GM12873 (cell line): ENCODE measurements around the gene DLG2.

Experiments used
- TF ChIP-seq, protein P1 (sequence below): IDR thresholded peaks from 2 replicates; pipeline ENCODE4 v1.5.1; 2012; ENCODE audit warnings: low read depth, mild to moderate bottlenecking, moderate library complexity, low read length, control low read depth; ENCODE audit not compliant: insufficient read depth; ENCODE audit errors: missing control alignments

DLG2 gene

DNA sequence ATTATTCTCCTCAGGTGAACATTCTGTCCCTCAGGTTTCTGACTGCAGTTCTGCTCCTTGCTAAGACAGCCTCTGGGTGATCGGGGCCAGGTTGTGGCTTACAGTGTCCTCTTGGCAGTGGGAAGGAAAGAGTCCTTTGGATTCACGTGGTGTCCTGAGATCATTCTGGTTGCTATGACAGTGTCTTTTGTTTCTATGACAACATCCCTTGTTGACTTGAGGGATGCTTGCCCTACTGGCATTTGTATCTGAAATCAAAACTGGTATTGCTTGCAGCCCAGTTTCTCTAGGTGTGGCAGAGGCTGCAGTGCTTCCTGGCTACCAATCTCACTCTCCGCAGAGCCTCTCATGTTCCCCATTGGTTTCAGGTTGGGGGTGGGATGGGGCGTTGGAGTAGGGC lies 2189.2 kb downstream of the DLG2 start:
- TF ChIP-seq, protein P1, sequence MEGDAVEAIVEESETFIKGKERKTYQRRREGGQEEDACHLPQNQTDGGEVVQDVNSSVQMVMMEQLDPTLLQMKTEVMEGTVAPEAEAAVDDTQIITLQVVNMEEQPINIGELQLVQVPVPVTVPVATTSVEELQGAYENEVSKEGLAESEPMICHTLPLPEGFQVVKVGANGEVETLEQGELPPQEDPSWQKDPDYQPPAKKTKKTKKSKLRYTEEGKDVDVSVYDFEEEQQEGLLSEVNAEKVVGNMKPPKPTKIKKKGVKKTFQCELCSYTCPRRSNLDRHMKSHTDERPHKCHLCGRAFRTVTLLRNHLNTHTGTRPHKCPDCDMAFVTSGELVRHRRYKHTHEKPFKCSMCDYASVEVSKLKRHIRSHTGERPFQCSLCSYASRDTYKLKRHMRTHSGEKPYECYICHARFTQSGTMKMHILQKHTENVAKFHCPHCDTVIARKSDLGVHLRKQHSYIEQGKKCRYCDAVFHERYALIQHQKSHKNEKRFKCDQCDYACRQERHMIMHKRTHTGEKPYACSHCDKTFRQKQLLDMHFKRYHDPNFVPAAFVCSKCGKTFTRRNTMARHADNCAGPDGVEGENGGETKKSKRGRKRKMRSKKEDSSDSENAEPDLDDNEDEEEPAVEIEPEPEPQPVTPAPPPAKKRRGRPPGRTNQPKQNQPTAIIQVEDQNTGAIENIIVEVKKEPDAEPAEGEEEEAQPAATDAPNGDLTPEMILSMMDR, result no peak

- TF ChIP-seq, protein P1, result no peak
These were observed 2190.3 kb downstream of the DLG2 start for GRCh38 chr11:83436855-83437254.

- TF ChIP-seq, protein P1, result no peak
These were observed 2199.2 kb downstream of the DLG2 start for GRCh38 chr11:83427943-83428342.

- TF ChIP-seq, protein P1, result no peak
These were observed 2199.6 kb downstream of the DLG2 start for GRCh38 chr11:83427501-83427900.

DNA sequence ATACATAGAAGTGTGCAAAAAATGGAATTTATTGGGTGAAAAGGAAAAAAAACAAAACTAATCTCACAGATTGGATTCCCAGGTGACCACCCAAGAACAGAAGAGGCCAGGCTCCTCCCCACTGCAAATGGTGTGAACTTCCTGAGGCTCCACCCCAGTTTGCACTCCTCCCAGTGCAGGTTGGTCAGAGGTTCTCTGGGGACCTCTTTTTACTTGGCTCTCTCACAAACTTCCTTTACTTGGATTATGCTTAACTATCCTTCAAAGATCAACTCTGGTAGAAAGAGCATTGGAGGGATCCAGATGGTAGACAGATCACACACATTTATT lies 2202.0 kb downstream of the DLG2 start:
- TF ChIP-seq, protein P1, result no peak

- TF ChIP-seq, protein P1, result no peak
These were observed 2202.6 kb downstream of the DLG2 start for GRCh38 chr11:83424376-83425136.

- TF ChIP-seq, protein P1, result no peak
These were observed 2216.3 kb downstream of the DLG2 start for GRCh38 chr11:83410605-83411565.
